ENCODE results near the gene P4HA3. TPM values are rescaled to one million over a fixed set of nuclear protein-coding genes. Genes with fewer than 3 reads are reported as not detected.

The P4HA3 gene
- total RNA-seq, 1 donor from 2014 or later, result 0.34 TPM

GRCh38 chr11:74330075-74330858 is 18.8 kb upstream of the P4HA3 start:
- Mint-ChIP-seq H3K4me3 (no peak overlapping the region), H3K4me1 (ENCODE audit: unreplicated experiment) (peaks cover 7% of the 10 kb centered on the region), H3K36me3 (no peaks in the 10 kb centered on the region), H3K27ac (no peak overlapping the region), H3K9me3 (no peaks in the 10 kb centered on the region), H3K27me3 (no peaks in the 10 kb centered on the region)
- no peak for DNase-seq (ENCODE audit: extremely low spot score, unreplicated experiment)
- no peak for TF ChIP-seq CTCF (conservative IDR thresholded peaks at IDR 0.05)

GRCh38 chr11:74327076-74327475 is 15.6 kb upstream of the P4HA3 start:
- Mint-ChIP-seq H3K4me3 (no peak overlapping the region), H3K27ac (no peak overlapping the region), H3K4me1 (ENCODE audit: unreplicated experiment) (peaks cover 7% of the 10 kb centered on the region), H3K9me3 (no peaks in the 10 kb centered on the region), H3K36me3 (no peaks in the 10 kb centered on the region), H3K27me3 (peaks cover 1% of the 10 kb centered on the region)
- TF ChIP-seq CTCF (conservative IDR thresholded peaks at IDR 0.05), result no peak
- DNase-seq (ENCODE audit: extremely low spot score, unreplicated experiment), result no peak

- no peak for TF ChIP-seq CTCF (conservative IDR thresholded peaks at IDR 0.05)
- Mint-ChIP-seq H3K4me1 (ENCODE audit: unreplicated experiment) (peaks cover 7% of the 10 kb centered on the region), H3K4me3 (no peak overlapping the region), H3K9me3 (no peaks in the 10 kb centered on the region), H3K27ac (no peak overlapping the region), H3K36me3 (no peaks in the 10 kb centered on the region), H3K27me3 (peaks cover 5% of the 10 kb centered on the region)
- DNase-seq (ENCODE audit: extremely low spot score, unreplicated experiment), result no peak
These were observed 15.2 kb upstream of the P4HA3 start for GRCh38 chr11:74326665-74327064.

GRCh38 chr11:74325649-74326645 is 14.5 kb upstream of the P4HA3 start:
- H3K4me3 Mint-ChIP-seq, result no peak overlapping the region
- DNase-seq (ENCODE audit: extremely low spot score, unreplicated experiment), result no peak
- peaks cover 6% of the 10 kb centered on the region for H3K27me3 Mint-ChIP-seq
- peaks cover 7% of the 10 kb centered on the region for H3K4me1 Mint-ChIP-seq (ENCODE audit: unreplicated experiment)
- TF ChIP-seq CTCF (conservative IDR thresholded peaks at IDR 0.05), result no peak
- no peaks in the 10 kb centered on the region for H3K9me3 Mint-ChIP-seq
- no peaks in the 10 kb centered on the region for H3K36me3 Mint-ChIP-seq
- no peak overlapping the region for H3K27ac Mint-ChIP-seq

- Mint-ChIP-seq H3K4me3 (no peak overlapping the region), H3K36me3 (no peaks in the 10 kb centered on the region), H3K9me3 (peaks cover 7% of the 10 kb centered on the region), H3K27me3 (peaks cover 15% of the 10 kb centered on the region), H3K4me1 (ENCODE audit: unreplicated experiment) (peaks cover 7% of the 10 kb centered on the region), H3K27ac (no peak overlapping the region)
- DNase-seq (ENCODE audit: extremely low spot score, unreplicated experiment), result no peak
- TF ChIP-seq CTCF (conservative IDR thresholded peaks at IDR 0.05), result no peak
These were observed 11.2 kb upstream of the P4HA3 start for GRCh38 chr11:74322667-74323066.

Data from type B pancreatic cell (in vitro differentiated cells).